Measurements from ENCODE around the gene ZNRF3. TPM values are rescaled to one million over a fixed set of nuclear protein-coding genes. Genes with fewer than 3 reads are reported as not detected.

ZNRF3 gene
- total RNA-seq, 4 donors from 2014 or later: 12.9 to 29.7 (median 21.9) TPM

GRCh38 chr22:28956506-28956905 is 73.1 kb downstream of the ZNRF3 start:
- peaks cover 14 to 77% (median 56%) of the 10 kb centered on the region in 4 donors for H3K4me1 ChIP-seq
- no peaks in the 10 kb centered on the region for H3K36me3 ChIP-seq
- intact Hi-C loops (cut with DNase I): loop anchor here (10.0 kb wide), 1 partner anchor 78 kb away; no protein-coding TSS in a partner anchor
- no peak for TF ChIP-seq EP300 (IDR thresholded peaks at IDR 0.05)
- no peak for TF ChIP-seq POLR2AphosphoS5 (IDR thresholded peaks at IDR 0.05)
- TF ChIP-seq, protein P1, sequence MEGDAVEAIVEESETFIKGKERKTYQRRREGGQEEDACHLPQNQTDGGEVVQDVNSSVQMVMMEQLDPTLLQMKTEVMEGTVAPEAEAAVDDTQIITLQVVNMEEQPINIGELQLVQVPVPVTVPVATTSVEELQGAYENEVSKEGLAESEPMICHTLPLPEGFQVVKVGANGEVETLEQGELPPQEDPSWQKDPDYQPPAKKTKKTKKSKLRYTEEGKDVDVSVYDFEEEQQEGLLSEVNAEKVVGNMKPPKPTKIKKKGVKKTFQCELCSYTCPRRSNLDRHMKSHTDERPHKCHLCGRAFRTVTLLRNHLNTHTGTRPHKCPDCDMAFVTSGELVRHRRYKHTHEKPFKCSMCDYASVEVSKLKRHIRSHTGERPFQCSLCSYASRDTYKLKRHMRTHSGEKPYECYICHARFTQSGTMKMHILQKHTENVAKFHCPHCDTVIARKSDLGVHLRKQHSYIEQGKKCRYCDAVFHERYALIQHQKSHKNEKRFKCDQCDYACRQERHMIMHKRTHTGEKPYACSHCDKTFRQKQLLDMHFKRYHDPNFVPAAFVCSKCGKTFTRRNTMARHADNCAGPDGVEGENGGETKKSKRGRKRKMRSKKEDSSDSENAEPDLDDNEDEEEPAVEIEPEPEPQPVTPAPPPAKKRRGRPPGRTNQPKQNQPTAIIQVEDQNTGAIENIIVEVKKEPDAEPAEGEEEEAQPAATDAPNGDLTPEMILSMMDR (IDR thresholded peaks at IDR 0.05): no peak
- no peak for TF ChIP-seq POLR2A (IDR thresholded peaks at IDR 0.05; ENCODE audit: low read depth)
- no peak overlapping the region for H3K27ac ChIP-seq (replicated peaks in 1 of 4)
- H3K9me3 ChIP-seq: no peaks in the 10 kb centered on the region
- no peak for DNase-seq (ENCODE audit: extremely low spot score)
- no peak overlapping the region for H3K4me3 ChIP-seq
- H3K27me3 ChIP-seq: no peaks in the 10 kb centered on the region
- 79% methylated on average over 1 of the region's 1 CpG for WGBS

DNA sequence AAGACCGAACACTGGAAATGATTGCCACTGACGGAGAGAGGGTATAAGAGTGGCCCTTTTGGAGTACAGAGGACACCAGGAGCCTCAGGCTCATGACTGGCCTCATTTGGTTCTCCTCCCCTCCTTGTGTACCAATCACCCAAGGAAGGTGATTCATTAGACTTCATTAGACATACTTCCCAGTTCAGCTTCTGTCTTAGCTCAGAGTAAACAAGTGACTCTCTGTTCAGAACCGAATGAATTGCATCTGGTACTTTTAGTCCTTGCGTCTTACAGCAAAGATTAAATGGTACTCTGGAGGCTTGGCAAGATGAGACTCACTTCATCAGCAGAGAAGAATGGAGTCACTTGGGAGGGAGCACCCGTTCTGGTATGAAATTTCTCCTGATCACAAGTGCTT is 75.2 kb downstream of the ZNRF3 start:
- H3K27ac ChIP-seq (replicated peaks in 1 of 4): peak overlapping the region; percentile 4 to 57 (median 28)
- WGBS: 66% methylated on average over 5 of the region's 5 CpGs
- no peak for DNase-seq (ENCODE audit: extremely low spot score)
- no peak overlapping the region for H3K4me3 ChIP-seq
- H3K36me3 ChIP-seq: no peaks in the 10 kb centered on the region
- no peaks in the 10 kb centered on the region for H3K9me3 ChIP-seq
- TF ChIP-seq EP300 (IDR thresholded peaks at IDR 0.05): no peak
- peak in 1 of 2 donors; percentile 40 for TF ChIP-seq POLR2AphosphoS5 (IDR thresholded peaks at IDR 0.05)
- no peaks in the 10 kb centered on the region for H3K27me3 ChIP-seq
- H3K4me1 ChIP-seq: peaks cover 0 to 56% (median 35%) of the 10 kb centered on the region in 4 donors
- intact Hi-C loops (cut with DNase I): loop anchor here (10.0 kb wide), 1 partner anchor 76 kb away; no protein-coding TSS in a partner anchor

- DNase-seq (ENCODE audit: extremely low spot score): no peak
- Histone ChIP-seq H3K27ac (replicated peaks in 1 of 4) (no peak overlapping the region), H3K36me3 (no peaks in the 10 kb centered on the region), H3K9me3 (no peaks in the 10 kb centered on the region), H3K4me1 (peaks cover 0 to 24% (median 20%) of the 10 kb centered on the region in 4 donors), H3K4me3 (no peak overlapping the region), H3K27me3 (no peaks in the 10 kb centered on the region)
- TF ChIP-seq POLR2A (IDR thresholded peaks at IDR 0.05; ENCODE audit: low read depth): no peak
- no peak for TF ChIP-seq EP300 (IDR thresholded peaks at IDR 0.05)
- TF ChIP-seq, protein P1 (IDR thresholded peaks at IDR 0.05): no peak
- no peak for TF ChIP-seq POLR2AphosphoS5 (IDR thresholded peaks at IDR 0.05)
- intact Hi-C loops (cut with DNase I): no loop called here
- 87% methylated on average over 3 of the region's 3 CpGs for whole genome bisulfite sequencing
Measured at GRCh38 chr22:28962042-28962554, 78.7 kb downstream of the ZNRF3 start.

GRCh38 chr22:28963362-28963761 is 80.0 kb downstream of the ZNRF3 start:
- Histone ChIP-seq H3K27ac (replicated peaks in 1 of 4) (no peak overlapping the region), H3K27me3 (no peaks in the 10 kb centered on the region), H3K9me3 (no peaks in the 10 kb centered on the region), H3K4me1 (peaks cover 0 to 15% (median 12%) of the 10 kb centered on the region in 4 donors), H3K36me3 (no peaks in the 10 kb centered on the region), H3K4me3 (no peak overlapping the region)
- WGBS: 76% methylated on average over 2 of the region's 2 CpGs
- intact Hi-C loops (cut with DNase I): no loop called here
- TF ChIP-seq EP300 (IDR thresholded peaks at IDR 0.05) (no peak), POLR2A (IDR thresholded peaks at IDR 0.05; ENCODE audit: low read depth) (no peak), POLR2AphosphoS5 (IDR thresholded peaks at IDR 0.05) (no peak)
- TF ChIP-seq, protein P1 (IDR thresholded peaks at IDR 0.05): no peak
- no peak for DNase-seq (ENCODE audit: extremely low spot score)

DNA sequence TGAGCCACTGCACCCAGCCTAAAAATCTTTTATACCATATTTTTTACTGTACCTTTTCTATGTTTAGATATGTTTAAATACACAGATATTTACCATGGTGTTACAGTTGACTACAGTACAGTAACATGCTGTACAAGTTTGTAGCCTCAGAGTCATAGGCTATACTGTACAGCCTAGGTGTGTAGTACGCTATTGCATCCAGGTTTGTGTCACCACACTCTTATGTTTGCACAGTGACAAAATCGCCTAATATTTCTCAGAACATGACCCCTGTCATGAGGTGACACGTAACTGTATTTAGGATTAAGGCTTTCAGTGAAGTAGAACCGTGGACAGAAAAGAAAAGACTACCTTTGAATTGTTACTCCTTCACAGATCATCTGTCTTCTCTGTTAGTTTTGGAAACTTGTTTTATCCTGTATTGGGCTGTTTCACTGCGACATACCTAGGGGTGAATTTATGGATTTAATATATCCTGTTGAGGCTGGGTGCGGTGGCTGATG is 83.8 kb downstream of the ZNRF3 start:
- DNase-seq (ENCODE audit: extremely low spot score): no peak
- H3K27ac ChIP-seq (replicated peaks in 1 of 4): no peak overlapping the region
- H3K36me3 ChIP-seq: no peaks in the 10 kb centered on the region
- intact Hi-C loops (cut with DNase I): no loop called here
- H3K4me1 ChIP-seq: no peaks in the 10 kb centered on the region
- 94% methylated on average over 6 of the region's 6 CpGs for WGBS
- H3K27me3 ChIP-seq: no peaks in the 10 kb centered on the region
- no peak overlapping the region for H3K4me3 ChIP-seq
- no peaks in the 10 kb centered on the region for H3K9me3 ChIP-seq
- TF ChIP-seq, protein P1 (IDR thresholded peaks at IDR 0.05): no peak
- TF ChIP-seq EP300 (IDR thresholded peaks at IDR 0.05) (no peak), POLR2AphosphoS5 (IDR thresholded peaks at IDR 0.05) (no peak), POLR2A (IDR thresholded peaks at IDR 0.05; ENCODE audit: low read depth) (no peak)
